Measurements from ENCODE around the gene ETV6. TPM values are rescaled to one million over a fixed set of nuclear protein-coding genes. Genes with fewer than 3 reads are reported as not detected.

Gene ETV6
- total RNA-seq, 2 experiments from 2014 or later: 17.1 to 19.3 TPM

DNA sequence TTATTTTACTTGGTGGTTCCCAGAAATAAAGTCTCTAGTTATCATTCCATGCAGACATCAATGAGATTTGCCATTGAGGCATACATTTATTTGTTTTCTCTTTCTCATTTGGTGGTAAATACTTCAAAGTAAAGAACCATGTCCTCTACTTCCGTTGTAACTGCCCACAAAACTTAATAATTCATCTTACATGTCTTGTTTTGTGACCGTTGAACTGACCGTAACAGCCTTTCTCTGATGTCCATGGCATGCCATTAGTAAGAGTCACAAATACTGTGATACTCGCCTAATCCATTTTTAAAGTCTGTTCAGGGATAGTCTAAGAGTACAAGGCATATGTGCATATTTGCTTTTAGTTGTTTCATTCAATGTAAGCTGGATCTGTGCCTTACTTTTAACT is 145.3 kb downstream of the ETV6 start:
- no peak overlapping the region for H3K4me2 ChIP-seq (ENCODE audit: low read length)

DNA sequence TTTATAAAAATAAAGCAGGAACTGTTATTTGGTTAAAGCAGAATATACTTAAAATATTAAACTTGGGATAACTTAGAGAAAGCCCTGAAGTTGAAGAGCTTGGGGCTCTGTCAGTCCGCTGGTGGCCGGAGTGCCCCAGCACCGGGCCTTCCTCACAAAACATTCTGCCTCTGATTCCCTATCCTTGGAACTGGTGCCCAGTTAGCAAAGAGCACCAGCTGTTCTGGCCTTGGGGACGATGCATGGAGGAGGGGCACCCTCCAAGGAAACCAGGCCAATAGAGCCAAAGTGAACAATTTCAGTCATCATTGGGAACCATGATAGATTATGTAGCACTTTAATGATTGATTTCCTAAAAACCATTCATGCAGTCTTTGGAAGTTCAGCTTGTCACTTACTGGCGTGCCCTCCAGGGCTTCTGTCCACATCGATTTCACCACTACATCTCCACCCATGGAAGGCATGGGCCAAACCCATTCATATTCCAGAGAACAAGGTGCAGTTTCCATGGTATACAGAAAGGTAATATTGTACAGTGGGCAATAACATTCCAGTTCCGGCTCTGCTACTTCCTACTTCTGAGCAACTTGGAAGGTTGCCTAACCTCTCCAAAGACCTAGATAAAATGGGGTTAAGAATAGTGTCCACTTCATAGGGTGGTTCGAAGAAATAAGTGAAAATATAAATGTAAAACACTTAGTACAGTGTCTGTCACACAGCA is 145.9 kb downstream of the ETV6 start:
- H4K20me1 ChIP-seq (ENCODE audit: insufficient read depth, low read length): no peaks in the 10 kb centered on the region
- no peaks in the 10 kb centered on the region; the same call in 1 of the 2 replicates for H3K9me3 ChIP-seq (ENCODE audit: low read length)
- no peaks in the 10 kb centered on the region for H3K79me2 ChIP-seq (ENCODE audit: insufficient read depth, low read depth, low read length)
- CTCF ChIA-PET (ENCODE audit: unreplicated experiment): no interaction called here
- no peak overlapping the region for H3K4me3 ChIP-seq (ENCODE audit: low read depth, low read length, poor library complexity, severe bottlenecking)
- POLR2A ChIA-PET: interaction anchor here (0.8 to 2.0 kb wide), 3 partner anchors 10 to 839 kb away, joined by 3 to 4 read pairs (median 4); no protein-coding TSS in a partner anchor
- no peak overlapping the region for H2AFZ ChIP-seq (ENCODE audit: low read length)
- no peak for TF ChIP-seq EZH2phosphoT487 (IDR thresholded peaks at IDR 0.05; ENCODE audit: borderline replicate concordance, low read depth, low read length)
- TF ChIP-seq, protein P1, sequence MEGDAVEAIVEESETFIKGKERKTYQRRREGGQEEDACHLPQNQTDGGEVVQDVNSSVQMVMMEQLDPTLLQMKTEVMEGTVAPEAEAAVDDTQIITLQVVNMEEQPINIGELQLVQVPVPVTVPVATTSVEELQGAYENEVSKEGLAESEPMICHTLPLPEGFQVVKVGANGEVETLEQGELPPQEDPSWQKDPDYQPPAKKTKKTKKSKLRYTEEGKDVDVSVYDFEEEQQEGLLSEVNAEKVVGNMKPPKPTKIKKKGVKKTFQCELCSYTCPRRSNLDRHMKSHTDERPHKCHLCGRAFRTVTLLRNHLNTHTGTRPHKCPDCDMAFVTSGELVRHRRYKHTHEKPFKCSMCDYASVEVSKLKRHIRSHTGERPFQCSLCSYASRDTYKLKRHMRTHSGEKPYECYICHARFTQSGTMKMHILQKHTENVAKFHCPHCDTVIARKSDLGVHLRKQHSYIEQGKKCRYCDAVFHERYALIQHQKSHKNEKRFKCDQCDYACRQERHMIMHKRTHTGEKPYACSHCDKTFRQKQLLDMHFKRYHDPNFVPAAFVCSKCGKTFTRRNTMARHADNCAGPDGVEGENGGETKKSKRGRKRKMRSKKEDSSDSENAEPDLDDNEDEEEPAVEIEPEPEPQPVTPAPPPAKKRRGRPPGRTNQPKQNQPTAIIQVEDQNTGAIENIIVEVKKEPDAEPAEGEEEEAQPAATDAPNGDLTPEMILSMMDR (conservative IDR thresholded peaks at IDR 0.05; ENCODE audit: low read length): no peak
- no peaks in the 10 kb centered on the region for H3K9me2 ChIP-seq (ENCODE audit: insufficient read depth, low read length)
- H3K4me1 ChIP-seq (ENCODE audit: insufficient read depth, low read length, poor library complexity, severe bottlenecking): peaks cover 21% of the 10 kb centered on the region
- H3K27ac ChIP-seq (ENCODE audit: low read depth, low read length, poor library complexity, severe bottlenecking): no peak overlapping the region
- no peak overlapping the region for H3K4me2 ChIP-seq (ENCODE audit: low read length)
- no TSS peak for BruUV-seq (replicated peaks)
- intact Hi-C loops (cut with micrococcal nuclease; ENCODE audit: unreplicated experiment): no loop called here
- DNase-seq (ENCODE audit: low spot score): no peak
- H3K36me3 ChIP-seq (ENCODE audit: insufficient read depth, low read length): peaks cover 20% of the 10 kb centered on the region; the same call in 1 of the 2 replicates

More for the DNA sequence above, 145.3 kb downstream of the ETV6 start:
- no peak for DNase-seq (ENCODE audit: low spot score)
- Histone ChIP-seq H2AFZ (ENCODE audit: low read length) (no peak overlapping the region), H3K9me3 (ENCODE audit: low read length) (no peaks in the 10 kb centered on the region; the same call in 1 of the 2 replicates), H3K4me1 (ENCODE audit: insufficient read depth, low read length, poor library complexity, severe bottlenecking) (peaks cover 21% of the 10 kb centered on the region), H3K79me2 (ENCODE audit: insufficient read depth, low read depth, low read length) (peaks cover 5% of the 10 kb centered on the region; the same call in 1 of the 2 replicates), H3K4me3 (ENCODE audit: low read depth, low read length, poor library complexity, severe bottlenecking) (no peak overlapping the region), H4K20me1 (ENCODE audit: insufficient read depth, low read length) (no peaks in the 10 kb centered on the region), H3K9me2 (ENCODE audit: insufficient read depth, low read length) (no peaks in the 10 kb centered on the region), H3K27ac (ENCODE audit: low read depth, low read length, poor library complexity, severe bottlenecking) (no peak overlapping the region), H3K36me3 (ENCODE audit: insufficient read depth, low read length) (peaks cover 23% of the 10 kb centered on the region; the same call in 1 of the 2 replicates)
- BruUV-seq (replicated peaks): no TSS peak
- CTCF ChIA-PET (ENCODE audit: unreplicated experiment): no interaction called here
- no peak for TF ChIP-seq EZH2phosphoT487 (IDR thresholded peaks at IDR 0.05; ENCODE audit: borderline replicate concordance, low read depth, low read length)
- TF ChIP-seq, protein P1 (conservative IDR thresholded peaks at IDR 0.05; ENCODE audit: low read length): no peak
- POLR2A ChIA-PET: no interaction called here
- intact Hi-C loops (cut with micrococcal nuclease; ENCODE audit: unreplicated experiment): no loop called here

DNA sequence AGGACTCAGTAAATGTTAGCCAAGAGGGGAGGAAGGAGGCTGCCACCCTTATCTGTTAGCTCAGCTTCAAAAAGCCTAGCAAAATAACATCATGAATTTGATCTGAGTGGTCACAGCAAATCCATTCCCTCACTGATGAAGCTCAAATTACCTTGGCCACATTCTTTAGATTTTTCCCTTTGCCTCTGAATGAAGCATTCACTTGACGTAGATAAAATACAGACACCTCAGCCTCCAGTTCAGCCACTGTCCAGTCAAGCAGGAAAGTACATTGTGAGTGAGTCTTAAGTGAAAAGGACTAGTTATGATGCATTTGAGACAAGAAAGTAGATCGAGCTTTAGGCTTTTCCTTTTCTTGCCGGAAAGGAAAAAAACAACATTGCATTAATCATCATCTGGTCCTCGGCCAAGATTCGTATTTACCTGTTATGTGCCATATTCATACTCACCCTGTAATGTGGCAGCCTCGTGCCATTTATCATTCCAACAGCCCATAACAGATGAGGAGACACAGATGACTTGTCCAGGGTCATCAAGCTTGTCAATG is 146.5 kb downstream of the ETV6 start:
- H4K20me1 ChIP-seq (ENCODE audit: insufficient read depth, low read length): no peaks in the 10 kb centered on the region
- no peaks in the 10 kb centered on the region for H3K79me2 ChIP-seq (ENCODE audit: insufficient read depth, low read depth, low read length)
- BruUV-seq (replicated peaks): no TSS peak
- H3K9me3 ChIP-seq (ENCODE audit: low read length): no peaks in the 10 kb centered on the region; the same call in 1 of the 2 replicates
- peaks cover 21% of the 10 kb centered on the region for H3K4me1 ChIP-seq (ENCODE audit: insufficient read depth, low read length, poor library complexity, severe bottlenecking)
- peaks cover 15% of the 10 kb centered on the region; the same call in 1 of the 2 replicates for H3K36me3 ChIP-seq (ENCODE audit: insufficient read depth, low read length)
- CTCF ChIA-PET (ENCODE audit: unreplicated experiment): no interaction called here
- no peak overlapping the region for H2AFZ ChIP-seq (ENCODE audit: low read length)
- TF ChIP-seq, protein P1 (conservative IDR thresholded peaks at IDR 0.05; ENCODE audit: low read length): no peak
- no peak for TF ChIP-seq EZH2phosphoT487 (IDR thresholded peaks at IDR 0.05; ENCODE audit: borderline replicate concordance, low read depth, low read length)
- no peak for DNase-seq (ENCODE audit: low spot score)
- H3K4me2 ChIP-seq (ENCODE audit: low read length): no peak overlapping the region
- H3K27ac ChIP-seq (ENCODE audit: low read depth, low read length, poor library complexity, severe bottlenecking): no peak overlapping the region
- intact Hi-C loops (cut with micrococcal nuclease; ENCODE audit: unreplicated experiment): no loop called here
- no peak overlapping the region for H3K4me3 ChIP-seq (ENCODE audit: low read depth, low read length, poor library complexity, severe bottlenecking)
- POLR2A ChIA-PET: interaction anchor here (0.8 to 2.0 kb wide), 5 partner anchors 9 to 839 kb away, joined by 3 to 6 read pairs (median 4); no protein-coding TSS in a partner anchor
- H3K9me2 ChIP-seq (ENCODE audit: insufficient read depth, low read length): no peaks in the 10 kb centered on the region
